Measurements from ENCODE around the gene ULBP3.

ULBP3 gene

GRCh38 chr6:150099546-150099945, 30.6 kb upstream of the ULBP3 start:
- no peak for TF ChIP-seq CTCF (conservative IDR thresholded peaks at IDR 0.05; ENCODE audit: low read length)
- no peak for TF ChIP-seq EZH2phosphoT487 (IDR thresholded peaks at IDR 0.05; ENCODE audit: borderline replicate concordance)
- no peaks in the 10 kb centered on the region for H3K27me3 ChIP-seq (ENCODE audit: insufficient read depth, low read length, poor library complexity, severe bottlenecking)

GRCh38 chr6:150098155-150098554, 29.2 kb upstream of the ULBP3 start:
- H3K9ac ChIP-seq (ENCODE audit: low read depth, low read length, poor library complexity, severe bottlenecking) = no peak overlapping the region
- H3K4me1 ChIP-seq (ENCODE audit: insufficient read depth, low read length, poor library complexity, severe bottlenecking) = peaks cover 7% of the 10 kb centered on the region
- no peak overlapping the region for H3K4me3 ChIP-seq (ENCODE audit: low read length, poor library complexity, severe bottlenecking)
- no peak for TF ChIP-seq CTCF (conservative IDR thresholded peaks at IDR 0.05; ENCODE audit: low read length)
- no peak for TF ChIP-seq EZH2phosphoT487 (IDR thresholded peaks at IDR 0.05; ENCODE audit: borderline replicate concordance)
- no peaks in the 10 kb centered on the region for H3K9me3 ChIP-seq (ENCODE audit: insufficient read depth, low read depth, low read length)
- H3K36me3 ChIP-seq (ENCODE audit: insufficient read depth, low read length) = no peaks in the 10 kb centered on the region
- no peaks in the 10 kb centered on the region for H3K79me2 ChIP-seq (ENCODE audit: insufficient read depth, low read length)
- no peak overlapping the region for H2AFZ ChIP-seq (ENCODE audit: low read length)
- no peaks in the 10 kb centered on the region for H3F3A ChIP-seq (ENCODE audit: low read depth)
- H4K20me1 ChIP-seq (ENCODE audit: insufficient read depth, low read length, poor library complexity, severe bottlenecking) = no peaks in the 10 kb centered on the region
- H3K9me2 ChIP-seq (replicated peaks; ENCODE audit: low read depth, low read length) = no peaks in the 10 kb centered on the region
- no peaks in the 10 kb centered on the region for H3K27me3 ChIP-seq (ENCODE audit: insufficient read depth, low read length, poor library complexity, severe bottlenecking)
- no peak overlapping the region for H3K4me2 ChIP-seq (ENCODE audit: low read depth, low read length, poor library complexity, severe bottlenecking)

More at GRCh38 chr6:150099546-150099945, 30.6 kb upstream of the ULBP3 start:
- Histone ChIP-seq H4K20me1 (ENCODE audit: insufficient read depth, low read length, poor library complexity, severe bottlenecking) (no peaks in the 10 kb centered on the region), H3K9me2 (replicated peaks; ENCODE audit: low read depth, low read length) (no peaks in the 10 kb centered on the region), H3K4me3 (ENCODE audit: low read length, poor library complexity, severe bottlenecking) (no peak overlapping the region), H3K4me2 (ENCODE audit: low read depth, low read length, poor library complexity, severe bottlenecking) (no peak overlapping the region), H3K4me1 (ENCODE audit: insufficient read depth, low read length, poor library complexity, severe bottlenecking) (peaks cover 7% of the 10 kb centered on the region), H3K36me3 (ENCODE audit: insufficient read depth, low read length) (no peaks in the 10 kb centered on the region), H3F3A (ENCODE audit: low read depth) (no peaks in the 10 kb centered on the region), H3K79me2 (ENCODE audit: insufficient read depth, low read length) (no peaks in the 10 kb centered on the region), H3K9me3 (ENCODE audit: insufficient read depth, low read depth, low read length) (no peaks in the 10 kb centered on the region), H2AFZ (ENCODE audit: low read length) (no peak overlapping the region), H3K9ac (ENCODE audit: low read depth, low read length, poor library complexity, severe bottlenecking) (no peak overlapping the region)

- H3K9me2 ChIP-seq (replicated peaks; ENCODE audit: low read depth, low read length) = no peaks in the 10 kb centered on the region
- no peaks in the 10 kb centered on the region for H3K27me3 ChIP-seq (ENCODE audit: insufficient read depth, low read length, poor library complexity, severe bottlenecking)
- H3F3A ChIP-seq (ENCODE audit: low read depth) = no peaks in the 10 kb centered on the region
- H2AFZ ChIP-seq (ENCODE audit: low read length) = no peak overlapping the region; the same call in 1 of the 2 replicates
- H3K9ac ChIP-seq (ENCODE audit: low read depth, low read length, poor library complexity, severe bottlenecking) = no peak overlapping the region
- peaks cover 7% of the 10 kb centered on the region for H3K4me1 ChIP-seq (ENCODE audit: insufficient read depth, low read length, poor library complexity, severe bottlenecking)
- no peak overlapping the region for H3K4me3 ChIP-seq (ENCODE audit: low read length, poor library complexity, severe bottlenecking)
- H3K79me2 ChIP-seq (ENCODE audit: insufficient read depth, low read length) = no peaks in the 10 kb centered on the region
- H4K20me1 ChIP-seq (ENCODE audit: insufficient read depth, low read length, poor library complexity, severe bottlenecking) = no peaks in the 10 kb centered on the region
- H3K9me3 ChIP-seq (ENCODE audit: insufficient read depth, low read depth, low read length) = no peaks in the 10 kb centered on the region
- TF ChIP-seq CTCF (conservative IDR thresholded peaks at IDR 0.05; ENCODE audit: low read length) = no peak
- TF ChIP-seq EZH2phosphoT487 (IDR thresholded peaks at IDR 0.05; ENCODE audit: borderline replicate concordance) = no peak
- H3K4me2 ChIP-seq (ENCODE audit: low read depth, low read length, poor library complexity, severe bottlenecking) = no peak overlapping the region
- H3K36me3 ChIP-seq (ENCODE audit: insufficient read depth, low read length) = no peaks in the 10 kb centered on the region
These were observed 24.5 kb upstream of the ULBP3 start for GRCh38 chr6:150093397-150093796.
